HL-60 (cell line): Measurements from ENCODE around the gene LRRK1.

Experiments
- DNase-seq, 2 experiments: peaks; one replicate each; pipeline ENCODE4 v3.0.0-alpha.2; 2010 to 2020; ENCODE audit warnings: low read depth in 1 of 2, low spot score in 1 of 2
- H3K27ac ChIP-seq: fragments of 250-450 bp; sonication (Bioruptor Pico); replicated peaks from 2 replicates; pipeline ENCODE4 v1.5.1; 2020; ENCODE audit warnings: mild to moderate bottlenecking, moderate library complexity
- H3K27me3 ChIP-seq: fragments of 250-450 bp; sonication (Bioruptor Pico); 2 replicates; pipeline ENCODE4 v1.5.1; 2021; ENCODE audit warnings: mild to moderate bottlenecking, moderate library complexity; ENCODE audit not compliant: insufficient read depth, poor library complexity, severe bottlenecking
- H3K4me3 ChIP-seq: replicated peaks from 2 replicates; pipeline ENCODE4 v1.5.1; 2011; ENCODE audit warnings: mild to moderate bottlenecking, control low read depth, low read length; ENCODE audit not compliant: insufficient read depth
- CTCF ChIP-seq: IDR thresholded peaks from one replicate; pipeline ENCODE4 v1.5.1; 2011; ENCODE audit warnings: low read length, control low read depth, inconsistent platforms; ENCODE audit not compliant: insufficient read depth
- GABPA ChIP-seq: IDR thresholded peaks from 2 replicates; pipeline ENCODE4 v1.6.1; 2012; ENCODE audit warnings: low read depth
- POLR2AphosphoS5 ChIP-seq: IDR thresholded peaks from 2 replicates; pipeline ENCODE4 v1.6.1; 2012; ENCODE audit warnings: low read depth
- REST ChIP-seq: IDR thresholded peaks from 2 replicates; pipeline ENCODE4 v1.6.1; 2012; ENCODE audit warnings: low read depth; ENCODE audit not compliant: insufficient replicate concordance
- SPI1 ChIP-seq: IDR thresholded peaks from 2 replicates; pipeline ENCODE4 v1.6.1; 2012; ENCODE audit warnings: low read depth, mild to moderate bottlenecking, borderline replicate concordance

The LRRK1 gene

GRCh38 chr15:100881573-100882336, 37.4 kb upstream of the LRRK1 start:
- no peak overlapping the region for H3K4me3 ChIP-seq
- H3K27ac ChIP-seq = no peak overlapping the region
- TF ChIP-seq REST (no peak), SPI1 (no peak), GABPA (no peak), POLR2AphosphoS5 (no peak), CTCF (no peak)
- peaks cover 57% of the 10 kb centered on the region for H3K27me3 ChIP-seq
- no peak for DNase-seq

GRCh38 chr15:100885116-100885515, 34.0 kb upstream of the LRRK1 start:
- peaks cover 53% of the 10 kb centered on the region for H3K27me3 ChIP-seq
- no peak for DNase-seq
- no peak overlapping the region for H3K4me3 ChIP-seq
- H3K27ac ChIP-seq = no peak overlapping the region
- TF ChIP-seq POLR2AphosphoS5 = no peak
- TF ChIP-seq SPI1 = no peak
- TF ChIP-seq GABPA = no peak
- TF ChIP-seq REST = no peak
- no peak for TF ChIP-seq CTCF

- DNase-seq = no peak
- Histone ChIP-seq H3K27ac (no peak overlapping the region), H3K27me3 (peaks cover 48% of the 10 kb centered on the region), H3K4me3 (no peak overlapping the region)
- TF ChIP-seq REST = no peak
- no peak for TF ChIP-seq GABPA
- TF ChIP-seq POLR2AphosphoS5 = no peak
- TF ChIP-seq CTCF = no peak
- no peak for TF ChIP-seq SPI1
Measured at GRCh38 chr15:100885811-100886210, 33.3 kb upstream of the LRRK1 start.
